GM08714 (cell line): ENCODE data around the gene HLA-DRB1.
"Not testable (repeated sequence)": the region's sequence is repeated elsewhere in the genome, so short reads cannot be mapped to it uniquely, and the experiment has no call there.

Experiments
- H3K4me3 ChIP-seq: fragments of 200-500 bp; sonication (Bioruptor generic); 2 replicates; pipeline ENCODE4 v1.5.1; 2014; ENCODE audit warnings: mild to moderate bottlenecking, low read length, inconsistent platforms
- ZNF274 ChIP-seq: IDR thresholded peaks from 2 replicates; pipeline ENCODE4 v1.6.1; 2012; ENCODE audit warnings: mild to moderate bottlenecking, low read depth, low read length

The HLA-DRB1 gene

GRCh38 chr6:32588156-32588555 is 1.5 kb downstream of the HLA-DRB1 start:
- H3K4me3 ChIP-seq: peak overlapping the region; percentile 63
- no peak for TF ChIP-seq ZNF274

- TF ChIP-seq ZNF274: no peak
- no peak overlapping the region; the same call in 1 of the 2 replicates for H3K4me3 ChIP-seq
These were observed 6.1 kb downstream of the HLA-DRB1 start for GRCh38 chr6:32583527-32583898.

GRCh38 chr6:32581315-32582095 is 8.1 kb downstream of the HLA-DRB1 start:
- H3K4me3 ChIP-seq: no peak overlapping the region
- TF ChIP-seq ZNF274: no peak

GRCh38 chr6:32580593-32580992 is 9.1 kb downstream of the HLA-DRB1 start:
- no peak overlapping the region for H3K4me3 ChIP-seq
- no peak for TF ChIP-seq ZNF274

- H3K4me3 ChIP-seq: no peak overlapping the region
- TF ChIP-seq ZNF274: no peak
These were observed 10.7 kb downstream of the HLA-DRB1 start for GRCh38 chr6:32578962-32579361.

- not testable (repeated sequence) for H3K4me3 ChIP-seq
These were observed 12.2 kb downstream of the HLA-DRB1 start for GRCh38 chr6:32577493-32577892.

DNA sequence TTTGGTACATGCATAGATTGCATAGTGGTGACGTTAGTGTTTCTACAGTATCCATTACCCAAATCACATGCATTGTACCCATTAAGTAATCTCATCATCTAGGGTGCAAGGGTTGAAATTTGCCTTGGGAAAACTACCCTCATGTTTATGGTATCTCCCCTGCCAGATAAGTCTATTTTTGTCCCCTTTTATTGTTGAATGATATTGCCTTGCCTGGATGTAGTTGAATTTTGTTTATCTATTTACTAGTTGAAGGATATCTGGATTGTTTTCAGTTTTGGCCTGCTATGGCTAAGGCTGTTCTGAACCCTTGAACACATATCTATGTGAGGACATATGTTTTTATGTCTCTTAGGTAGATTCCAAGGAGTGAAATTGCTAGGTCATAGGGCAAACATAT is 13.4 kb downstream of the HLA-DRB1 start:
- TF ChIP-seq ZNF274: no peak
- no peak overlapping the region for H3K4me3 ChIP-seq

DNA sequence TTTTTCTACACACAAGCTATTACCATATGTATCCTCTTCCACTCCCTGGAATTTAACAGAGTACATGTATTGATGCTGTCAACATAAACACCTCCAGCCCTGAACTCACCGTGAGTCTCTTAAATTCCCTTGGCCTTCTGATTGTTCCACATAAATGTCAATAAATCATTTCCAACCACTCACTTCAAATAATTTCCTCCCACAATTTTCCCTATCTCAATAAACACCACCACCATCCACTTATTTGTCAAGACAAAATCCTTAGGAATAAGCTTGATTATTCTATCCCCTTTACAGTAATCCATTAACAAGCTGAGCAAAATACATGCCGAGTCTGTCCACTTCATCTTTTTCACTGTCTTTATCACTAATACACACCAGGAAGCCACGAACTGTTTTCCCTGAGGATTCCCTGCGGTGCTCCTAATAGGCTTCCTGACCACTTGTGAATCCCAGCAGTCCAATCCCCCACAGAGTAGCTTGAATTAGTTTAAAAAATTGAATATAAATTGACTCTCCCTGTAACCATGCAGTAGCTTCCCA is 19.2 kb downstream of the HLA-DRB1 start:
- no peak for TF ChIP-seq ZNF274
- H3K4me3 ChIP-seq: no peak overlapping the region

GRCh38 chr6:32568561-32568960 is 21.1 kb downstream of the HLA-DRB1 start:
- no peak for TF ChIP-seq ZNF274
- no peak overlapping the region for H3K4me3 ChIP-seq

DNA sequence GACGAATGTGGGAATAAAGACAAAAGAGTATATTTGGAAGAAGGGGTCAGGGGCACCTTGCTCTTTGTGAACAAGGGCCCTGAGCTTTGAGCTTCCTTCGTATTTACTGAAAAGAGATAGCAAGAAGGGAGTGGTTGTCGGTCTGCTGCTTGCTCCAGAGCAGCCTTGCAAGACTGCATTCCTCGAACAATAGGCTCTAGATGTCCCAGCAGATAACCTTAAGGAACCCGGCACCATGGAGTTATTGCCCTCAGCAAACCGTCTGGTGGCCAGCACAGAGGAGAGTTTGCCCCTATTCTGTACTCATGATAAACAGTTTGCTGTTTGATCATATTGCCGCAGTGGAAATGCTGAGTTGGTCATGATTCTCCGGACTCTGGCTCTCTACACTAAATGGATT is 22.7 kb downstream of the HLA-DRB1 start:
- TF ChIP-seq ZNF274: no peak
- H3K4me3 ChIP-seq: no peak overlapping the region

DNA sequence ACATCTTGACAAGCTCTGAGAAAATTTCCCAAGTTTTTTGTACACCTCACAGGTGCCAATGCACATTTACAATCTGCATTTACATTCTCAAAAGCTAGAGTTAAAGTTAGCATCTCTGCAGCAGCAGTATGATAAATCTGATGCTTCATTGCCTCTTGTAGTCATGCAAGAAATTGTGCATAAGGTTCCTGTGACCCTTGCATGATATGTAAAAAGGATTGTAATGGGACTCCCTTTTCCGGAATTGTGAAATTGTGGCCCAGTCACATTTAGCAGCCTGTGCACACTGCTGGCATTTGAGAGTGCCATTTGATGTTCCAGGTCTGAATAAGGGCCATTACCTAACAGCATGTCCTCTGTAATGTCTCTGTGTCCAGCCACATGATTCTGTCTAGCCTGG is 24.1 kb downstream of the HLA-DRB1 start:
- TF ChIP-seq ZNF274: no peak
- no peak overlapping the region for H3K4me3 ChIP-seq

GRCh38 chr6:32562940-32563339 is 26.7 kb downstream of the HLA-DRB1 start:
- no peak for TF ChIP-seq ZNF274
- H3K4me3 ChIP-seq: no peak overlapping the region

- H3K4me3 ChIP-seq: no peak overlapping the region
- TF ChIP-seq ZNF274: no peak
These were observed 29.9 kb downstream of the HLA-DRB1 start for GRCh38 chr6:32559747-32560146.

GRCh38 chr6:32558426-32559057 is 31.1 kb downstream of the HLA-DRB1 start:
- TF ChIP-seq ZNF274: no peak
- H3K4me3 ChIP-seq: no peak overlapping the region
